GM21825 (cell line): ENCODE measurements around the gene LSM7.

Experiments used
- ATAC-seq: cut with Tn5 transposase; IDR thresholded peaks from one replicate; pipeline ENCODE4 v1.9.1; 2021; ENCODE audit warnings: mild to moderate bottlenecking, moderate library complexity; ENCODE audit not compliant: unreplicated experiment

The LSM7 gene

DNA sequence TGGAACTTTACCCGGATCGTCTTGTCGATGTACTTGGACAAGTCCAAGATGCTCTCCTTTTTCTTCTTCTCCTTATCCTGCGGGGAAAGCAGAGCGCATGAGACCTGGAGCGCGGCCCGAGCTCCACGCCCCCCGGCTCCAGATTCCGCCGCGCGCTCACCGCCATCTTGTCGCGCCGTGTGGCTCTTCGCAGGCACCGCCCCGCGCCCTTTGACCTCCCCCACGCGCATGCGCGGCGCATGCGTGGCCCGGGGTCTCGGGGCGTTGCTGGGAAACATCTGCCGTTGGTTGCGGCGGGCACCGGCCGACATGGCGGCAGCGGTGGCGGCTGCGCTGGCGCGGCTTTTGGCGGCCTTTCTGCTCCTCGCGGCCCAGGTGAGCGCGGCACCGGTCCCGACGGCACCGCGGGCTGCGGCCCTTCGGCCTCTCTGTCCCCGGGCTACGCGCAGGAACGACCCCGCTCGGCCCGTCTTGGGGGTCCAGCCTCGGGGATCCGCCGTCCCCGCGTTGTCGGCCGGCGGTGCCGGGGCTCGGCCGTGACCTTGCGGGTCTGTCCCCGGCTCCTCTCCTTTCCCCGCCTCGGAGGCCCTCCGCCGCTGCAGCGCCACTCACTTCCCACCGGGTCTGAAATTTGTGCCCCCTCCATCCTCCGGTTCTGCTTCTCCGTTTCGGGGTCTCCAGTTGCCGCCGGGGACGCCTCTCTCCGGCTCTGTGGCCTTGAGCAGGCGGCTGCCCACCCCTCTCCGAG lies at the start of gene LSM7, which contains the start of gene SPPL2B:
TSS of gene LSM7 (minus strand) at position 186 of the 748 bp plus-strand sequence. CDS start at position 166, 20 bp downstream.
TSS of gene SPPL2B (plus strand) at position 284 of the 748 bp plus-strand sequence. CDS start at position 310, 26 bp downstream.
- peak; percentile 55 for ATAC-seq

DNA sequence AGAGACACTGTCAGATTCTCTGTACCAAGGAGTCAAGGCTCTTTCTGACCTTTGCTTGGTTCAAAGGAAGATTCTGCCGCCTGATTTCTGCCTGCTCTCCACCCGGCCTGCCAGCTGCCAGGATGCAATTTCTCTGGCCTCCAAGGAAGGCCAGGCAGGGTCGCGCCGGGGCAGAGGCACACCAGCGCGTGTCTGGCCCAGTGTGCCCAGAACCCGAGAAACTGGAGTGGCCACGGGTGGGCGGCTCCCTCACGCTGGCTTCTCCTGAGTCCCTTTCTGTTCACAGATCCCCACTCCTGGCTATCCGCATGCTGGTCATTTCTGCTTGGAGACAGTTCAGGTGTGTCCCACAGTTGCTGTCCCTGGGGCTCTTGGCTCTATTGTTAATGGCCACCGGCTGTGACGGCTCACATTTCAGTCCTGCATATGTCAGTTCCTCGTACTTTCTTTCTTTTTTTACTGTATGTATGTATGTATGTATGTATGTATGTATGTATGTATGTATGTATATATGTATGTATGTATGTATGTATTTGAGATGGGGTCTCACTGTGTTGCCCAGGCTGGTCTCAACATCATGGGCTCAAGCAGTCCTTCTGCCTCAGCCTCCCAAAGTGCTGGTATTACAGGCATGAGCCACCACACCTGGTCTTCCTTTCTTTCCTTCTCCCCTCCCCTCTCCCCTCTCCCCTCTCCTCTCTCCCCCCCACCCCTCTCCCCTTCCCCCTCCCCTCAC lies 48.6 kb upstream of the LSM7 start:
- no peak for ATAC-seq

DNA sequence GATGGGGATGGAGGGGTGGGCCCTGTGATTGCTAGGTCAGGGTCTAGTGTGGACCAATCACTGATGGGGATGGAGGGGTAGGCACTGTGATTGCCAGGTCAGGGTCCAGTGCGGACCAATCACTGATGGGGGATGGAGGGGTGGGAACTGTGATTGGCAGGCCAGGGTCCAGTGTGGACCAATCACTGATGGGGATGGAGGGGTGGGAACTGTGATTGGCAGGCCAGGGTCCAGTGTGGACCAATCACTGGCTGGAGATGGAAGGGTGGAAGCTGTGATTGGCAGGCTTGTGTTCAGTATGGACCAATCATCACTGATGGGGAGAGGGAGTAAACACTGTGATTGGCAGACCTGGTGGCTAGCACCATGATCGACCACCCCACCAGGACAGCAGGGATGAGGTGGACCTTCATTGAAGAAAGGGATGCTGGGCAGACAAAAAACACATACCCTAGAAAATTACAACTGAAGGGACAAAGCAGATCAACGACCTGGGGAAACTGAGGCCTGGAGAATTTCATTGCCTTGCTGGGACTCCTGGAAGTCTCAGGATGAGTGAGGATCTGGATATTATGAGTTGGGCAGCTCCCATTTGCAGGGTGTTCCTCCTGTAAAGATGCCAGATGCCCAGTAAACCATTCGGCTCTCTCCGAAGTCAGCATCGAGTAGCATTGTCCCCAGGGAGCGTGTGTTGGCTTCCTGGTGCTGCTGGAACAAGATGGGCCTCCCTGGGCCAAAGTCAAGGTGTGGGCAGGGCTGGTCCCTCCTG lies 47.2 kb upstream of the LSM7 start:
- ATAC-seq: no peak

DNA sequence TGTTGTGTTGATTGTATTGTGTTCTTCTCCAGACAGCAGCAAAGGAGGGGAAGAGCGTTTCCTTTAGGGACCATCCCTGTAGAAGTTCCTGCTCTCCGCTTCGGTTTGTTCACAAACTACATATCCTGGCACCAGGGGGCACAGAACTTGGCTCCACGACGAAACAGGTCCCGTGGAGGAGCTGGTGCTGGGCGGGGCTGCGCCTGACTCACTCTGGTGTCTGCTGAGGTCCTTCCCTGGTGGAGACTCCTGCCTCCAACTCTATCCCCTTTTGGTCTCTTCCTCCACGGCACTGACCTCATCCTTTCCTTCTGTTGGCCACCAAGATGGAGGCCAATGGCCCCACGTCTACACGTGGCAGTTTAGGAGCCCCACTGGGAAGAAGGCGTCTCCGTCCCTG lies 46.4 kb upstream of the LSM7 start:
- ATAC-seq: no peak

DNA sequence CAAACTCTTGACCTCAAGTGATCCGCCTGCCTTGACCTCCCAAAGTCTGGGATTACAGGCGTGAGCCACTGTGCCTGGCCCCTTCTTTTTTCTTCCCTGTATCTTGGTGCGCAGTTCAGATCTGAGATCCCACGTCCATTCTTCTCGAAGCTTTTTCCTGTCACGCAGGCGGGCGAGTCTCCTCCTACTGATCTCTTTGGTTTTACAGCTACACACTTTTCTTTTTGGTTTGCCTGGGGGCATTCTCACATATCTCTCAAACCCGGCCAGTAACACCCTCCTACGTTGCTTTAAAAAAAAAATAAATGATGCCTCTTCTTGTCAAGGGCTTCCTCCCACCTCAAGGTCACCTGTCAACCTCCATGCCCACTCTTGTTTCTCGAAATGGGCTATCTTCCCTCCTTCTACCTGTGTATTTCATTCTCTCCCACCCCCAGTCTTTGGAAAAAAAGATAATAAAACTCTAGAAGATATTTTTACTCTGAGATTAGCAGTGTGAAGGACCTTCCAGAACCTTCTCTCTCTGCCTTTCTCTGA lies 43.8 kb upstream of the LSM7 start:
- ATAC-seq: no peak

DNA sequence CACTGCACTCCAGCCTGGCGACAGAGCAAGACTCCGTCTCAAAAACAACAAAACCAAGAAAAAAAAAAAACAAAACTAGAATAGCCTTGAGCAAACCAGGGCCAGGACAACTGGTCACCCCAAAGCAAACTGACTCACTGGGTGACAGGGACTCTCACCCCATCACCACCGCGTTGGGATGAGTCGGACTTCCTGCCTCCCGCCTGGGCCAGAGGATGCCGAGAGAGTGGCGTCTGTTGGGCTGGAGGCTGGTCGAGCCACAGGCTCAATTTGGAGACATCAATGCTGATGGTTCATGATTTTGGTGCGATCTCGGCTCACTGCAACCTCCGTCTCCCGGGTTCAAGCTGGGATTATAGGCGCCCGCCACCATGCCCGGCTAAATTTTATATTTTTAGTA lies 43.3 kb upstream of the LSM7 start:
- no peak for ATAC-seq

DNA sequence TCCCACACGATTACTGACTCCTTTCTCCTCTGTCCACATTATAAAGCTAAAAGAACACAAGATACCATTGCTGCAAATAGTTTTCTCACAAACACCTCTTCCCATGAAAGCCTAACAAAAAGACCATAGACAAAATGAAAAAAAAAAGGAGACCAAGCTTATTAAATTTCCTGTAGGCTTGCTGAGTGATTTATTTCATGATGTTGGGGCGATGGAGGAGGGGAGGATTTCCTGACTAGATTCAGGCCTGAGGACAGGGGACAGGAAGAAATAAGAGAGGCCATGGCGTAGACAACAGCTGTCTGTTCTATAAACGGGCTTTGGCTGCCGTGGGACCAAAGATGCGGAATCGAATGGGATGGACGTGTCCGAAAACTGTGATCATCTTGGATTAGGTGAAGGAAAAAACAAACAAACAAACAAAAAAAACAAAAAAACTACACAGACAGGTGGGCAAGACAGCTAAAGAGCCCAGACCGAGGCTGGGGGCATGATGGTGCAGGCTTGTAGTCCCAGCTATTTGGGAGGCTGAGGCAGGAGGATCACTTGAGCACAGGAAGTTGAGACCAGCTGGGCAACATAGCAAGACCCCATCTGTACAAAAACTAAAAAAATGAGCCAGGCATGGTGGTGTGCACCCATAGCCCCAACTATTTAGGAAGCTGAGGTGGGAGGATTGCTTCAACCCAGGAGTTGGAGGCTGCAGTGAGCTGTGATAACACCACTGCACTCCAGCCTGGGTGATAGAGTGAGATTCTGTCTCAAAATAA lies 37.0 kb upstream of the LSM7 start:
- no peak for ATAC-seq

DNA sequence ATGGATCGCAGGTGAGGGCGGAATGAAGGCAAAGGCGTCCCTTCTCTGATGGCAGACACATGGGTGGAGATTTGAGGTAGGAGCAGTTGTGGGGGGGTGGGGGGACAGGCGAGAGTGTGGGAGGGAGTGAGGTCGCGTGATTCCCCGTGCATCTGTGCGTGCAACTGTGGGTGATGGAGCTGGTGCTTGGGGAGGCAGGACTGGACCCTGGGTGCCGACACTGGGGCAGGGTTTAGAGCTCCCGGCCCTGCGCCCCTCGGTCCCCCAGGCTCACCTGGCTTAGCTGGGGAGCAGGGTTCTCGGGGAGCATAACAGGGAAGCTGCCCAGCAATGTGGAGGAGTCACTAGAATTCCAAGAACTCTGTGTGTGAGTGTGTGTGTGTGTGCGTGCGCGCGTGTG lies 35.0 kb upstream of the LSM7 start:
- no peak for ATAC-seq

DNA sequence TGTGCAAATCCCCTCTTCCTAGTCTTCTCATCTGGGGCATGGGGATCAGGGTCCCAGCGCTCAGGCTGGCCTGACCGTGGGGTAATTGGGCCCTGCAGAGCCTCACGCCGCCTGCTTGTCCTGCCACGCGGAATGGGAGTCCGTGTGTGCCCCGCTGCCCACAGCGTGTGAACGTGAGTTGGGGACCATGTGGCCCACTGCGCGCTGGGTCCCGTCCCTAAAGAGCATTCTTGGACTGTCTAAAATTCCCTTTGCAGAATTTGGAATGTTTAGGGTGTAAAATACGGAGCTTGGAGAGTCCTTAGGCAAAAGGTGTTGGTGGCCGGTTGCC lies 34.5 kb upstream of the LSM7 start:
- no peak for ATAC-seq

DNA sequence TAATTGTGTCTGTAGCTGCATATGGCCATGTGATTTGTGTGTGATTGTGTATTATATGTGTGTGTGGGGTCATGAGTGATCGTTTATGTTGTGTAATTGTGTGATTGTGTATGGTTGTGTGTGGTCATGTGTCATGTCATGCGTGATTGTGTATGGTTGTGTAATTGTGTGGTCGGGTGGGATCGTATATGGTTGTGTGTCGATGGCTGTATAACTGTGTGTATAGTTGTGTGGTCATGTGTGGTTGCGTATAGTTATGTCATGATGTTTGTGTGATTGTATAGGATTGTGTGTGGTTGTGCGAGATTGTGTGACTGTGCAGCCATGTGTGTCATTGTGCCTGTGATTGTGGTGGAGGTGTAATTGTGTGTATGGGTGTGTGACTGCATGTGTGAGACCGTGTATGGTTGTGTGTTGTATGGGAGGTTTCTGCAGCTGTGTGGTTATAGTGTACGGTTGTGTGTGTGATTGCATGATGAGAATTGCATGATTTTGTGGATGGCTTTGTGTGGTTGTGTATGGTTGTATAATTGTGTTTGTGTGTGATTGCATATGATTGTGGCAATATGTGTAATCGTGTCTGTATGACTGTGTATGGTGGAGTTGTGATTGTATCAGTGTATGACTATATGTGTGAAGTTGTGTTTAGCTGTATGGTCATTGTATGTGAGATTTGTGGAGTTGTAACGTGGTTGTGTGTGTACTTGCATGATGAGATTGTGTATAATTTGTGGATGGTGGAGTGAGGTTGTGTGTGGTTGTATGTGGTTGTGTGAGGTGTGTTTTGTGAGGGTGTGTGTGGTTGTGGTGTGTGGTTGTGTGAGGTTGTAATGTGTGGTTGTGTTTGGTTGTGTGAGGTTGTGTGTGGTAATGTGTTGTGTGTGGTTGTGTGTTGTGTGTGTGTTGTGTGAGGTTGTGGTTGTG lies 33.9 kb upstream of the LSM7 start:
- ATAC-seq: no peak

DNA sequence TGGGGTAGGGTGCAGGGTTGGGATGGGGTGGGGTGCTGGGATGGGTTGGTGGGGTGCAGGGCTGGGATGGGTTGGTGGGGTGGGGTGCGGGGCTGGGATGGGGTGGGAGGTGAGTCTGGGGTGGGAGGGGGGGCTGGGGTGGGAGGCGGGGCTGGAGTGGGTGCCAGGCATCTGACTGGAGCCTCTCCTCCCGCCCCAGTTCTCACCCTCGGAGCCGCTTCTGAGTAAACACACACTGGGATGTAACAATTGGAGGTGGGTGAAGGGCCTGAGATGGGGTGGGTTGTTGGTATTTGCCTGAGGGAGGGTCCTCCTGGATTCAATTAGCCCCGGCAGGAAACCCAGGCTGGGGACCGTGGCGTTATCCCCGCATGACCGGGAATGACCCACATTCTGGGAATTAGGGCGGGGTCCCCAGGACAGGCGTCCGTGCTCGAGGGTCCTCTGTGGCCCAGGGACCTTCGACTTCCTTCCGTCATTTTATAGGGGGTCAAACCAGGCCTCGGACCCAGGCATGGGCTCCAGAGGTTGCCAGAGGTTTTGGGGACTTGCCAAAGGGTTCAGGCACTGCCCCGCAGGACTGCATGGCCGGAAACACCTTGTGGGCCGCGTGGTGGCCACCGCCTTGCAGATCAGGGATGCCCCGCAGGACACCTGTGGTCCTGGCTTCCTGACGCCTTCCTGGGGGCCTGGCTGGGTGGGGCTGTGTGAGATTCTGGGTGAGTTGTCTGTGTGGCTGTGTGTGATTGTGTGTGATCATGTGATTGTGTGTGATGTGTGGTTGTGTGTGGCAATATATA lies 33.1 kb upstream of the LSM7 start:
- no peak for ATAC-seq

DNA sequence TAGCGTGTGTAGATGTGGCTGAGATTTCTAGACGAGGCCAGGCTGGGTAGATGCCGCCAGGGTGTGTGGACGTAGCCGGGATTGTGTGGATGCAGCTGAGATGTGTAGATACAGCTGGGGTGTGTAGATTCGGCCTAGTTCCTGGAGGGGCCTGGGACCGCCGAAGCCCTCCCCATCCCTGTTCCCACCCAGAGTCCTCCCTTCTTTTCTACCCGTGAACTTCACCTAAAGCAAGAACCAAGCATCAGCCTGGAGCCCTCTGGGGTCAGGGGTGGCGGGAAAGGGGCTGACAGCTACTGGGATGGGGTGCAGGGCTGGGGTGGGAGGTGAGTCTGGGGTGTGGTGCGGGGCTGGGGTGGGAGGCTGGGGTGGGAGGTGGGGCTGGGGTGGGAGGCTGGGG lies 32.4 kb upstream of the LSM7 start:
- ATAC-seq: no peak

DNA sequence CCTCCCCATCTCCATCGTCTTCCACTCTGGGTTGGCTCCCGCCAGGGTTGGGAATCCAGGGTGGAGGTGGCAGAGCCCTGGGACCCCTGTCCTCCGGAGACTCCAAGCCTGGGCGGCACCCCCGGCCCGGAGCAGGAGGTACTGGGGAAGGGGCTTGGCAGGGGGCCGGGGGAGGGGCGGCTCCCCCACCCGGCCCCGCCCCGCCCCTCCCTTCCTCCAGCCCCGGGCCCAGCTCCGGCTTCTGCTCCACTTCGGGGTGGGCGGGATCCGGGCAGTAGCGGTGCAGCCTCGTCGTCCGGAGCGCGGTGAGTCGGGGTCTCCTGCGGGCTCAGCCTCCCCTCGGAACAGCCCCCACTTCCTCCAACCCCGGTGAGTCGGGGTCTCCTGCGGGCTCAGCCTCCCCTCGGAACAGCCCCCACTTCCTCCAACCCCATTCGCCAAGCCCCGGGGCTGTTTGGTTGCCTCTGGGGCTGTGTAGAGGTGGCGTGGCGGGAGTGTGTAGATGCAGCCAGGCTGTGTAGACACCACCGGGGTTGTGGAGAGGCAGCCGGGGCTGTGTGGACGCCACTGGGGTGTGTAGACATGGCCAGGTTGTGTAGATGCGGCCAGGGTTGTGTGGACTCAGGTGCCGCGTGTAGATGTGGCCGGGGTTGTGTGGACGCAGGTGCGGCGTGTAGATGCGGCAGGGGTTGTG lies 31.8 kb upstream of the LSM7 start, which contains the start of gene TMPRSS9:
TSS of gene TMPRSS9 (plus strand) at position 274 of the 694 bp plus-strand sequence. CDS start 29,521 bp downstream, outside the sequence.
- no peak for ATAC-seq

DNA sequence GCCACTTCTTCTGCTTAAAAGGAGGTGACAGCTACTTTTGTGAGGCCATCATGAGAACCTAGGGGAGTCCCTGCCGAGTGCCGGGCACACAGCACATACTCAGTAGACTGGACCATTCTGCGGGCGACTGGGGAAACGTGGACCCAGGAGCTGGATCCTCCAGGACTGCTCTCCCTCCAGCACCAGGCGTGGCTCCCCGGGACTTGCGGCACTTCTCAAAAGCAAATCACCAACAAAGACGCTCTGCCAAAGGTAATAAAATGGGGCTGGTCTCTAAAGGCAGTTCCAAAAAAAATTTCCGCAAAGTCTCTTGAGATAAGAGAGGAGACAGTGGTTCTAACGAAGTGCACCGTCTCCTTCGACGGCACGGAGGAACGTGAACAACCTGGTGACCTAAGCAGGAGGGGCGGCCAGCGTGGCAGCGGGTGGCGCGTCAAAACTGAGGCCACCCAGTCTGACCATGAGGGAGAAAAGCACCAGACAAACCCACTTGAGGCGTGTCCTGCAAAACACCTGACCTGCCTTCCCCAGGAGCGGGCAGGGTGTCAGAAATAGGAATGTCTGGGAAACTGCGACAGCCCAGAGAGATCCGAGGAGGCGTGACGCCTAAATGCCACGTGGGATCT lies 30.3 kb upstream of the LSM7 start:
- ATAC-seq: no peak

DNA sequence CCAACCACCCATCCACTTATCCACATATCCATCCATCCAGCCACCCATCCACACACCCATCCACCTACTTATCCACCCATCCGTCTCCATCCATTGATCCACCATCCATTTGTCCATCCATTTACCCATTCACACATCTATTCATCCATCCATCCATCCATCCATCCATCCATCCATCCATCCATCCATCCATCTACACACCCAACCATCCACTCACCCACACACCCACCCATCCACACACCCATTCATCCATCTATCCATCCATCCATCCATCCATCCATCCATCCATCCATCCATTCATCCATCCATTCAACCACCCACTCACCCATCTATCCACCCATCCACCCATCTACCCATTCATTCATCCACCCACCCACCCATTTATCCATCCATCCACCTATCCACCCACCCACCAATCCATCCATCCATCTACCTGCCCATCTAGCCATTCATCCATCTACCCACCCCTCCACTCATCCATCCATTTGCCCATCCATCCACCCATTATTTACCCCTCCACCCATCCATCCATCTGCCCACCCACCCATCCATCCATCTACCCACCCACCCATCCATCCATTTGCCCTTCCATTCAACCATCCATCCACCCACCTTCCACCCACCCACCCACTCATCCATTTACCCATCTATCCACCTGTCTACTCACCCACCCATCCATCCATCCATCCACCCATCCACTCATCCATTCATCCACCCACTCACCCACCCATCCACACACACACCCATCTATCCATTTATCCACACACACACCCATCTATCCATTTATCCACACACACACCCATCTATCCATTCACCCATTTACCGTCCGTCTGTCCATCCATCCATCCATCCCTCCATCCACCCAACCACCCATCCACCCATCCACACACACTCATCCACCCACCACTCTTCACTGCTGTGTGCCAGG lies 29.2 kb upstream of the LSM7 start:
- no peak for ATAC-seq

DNA sequence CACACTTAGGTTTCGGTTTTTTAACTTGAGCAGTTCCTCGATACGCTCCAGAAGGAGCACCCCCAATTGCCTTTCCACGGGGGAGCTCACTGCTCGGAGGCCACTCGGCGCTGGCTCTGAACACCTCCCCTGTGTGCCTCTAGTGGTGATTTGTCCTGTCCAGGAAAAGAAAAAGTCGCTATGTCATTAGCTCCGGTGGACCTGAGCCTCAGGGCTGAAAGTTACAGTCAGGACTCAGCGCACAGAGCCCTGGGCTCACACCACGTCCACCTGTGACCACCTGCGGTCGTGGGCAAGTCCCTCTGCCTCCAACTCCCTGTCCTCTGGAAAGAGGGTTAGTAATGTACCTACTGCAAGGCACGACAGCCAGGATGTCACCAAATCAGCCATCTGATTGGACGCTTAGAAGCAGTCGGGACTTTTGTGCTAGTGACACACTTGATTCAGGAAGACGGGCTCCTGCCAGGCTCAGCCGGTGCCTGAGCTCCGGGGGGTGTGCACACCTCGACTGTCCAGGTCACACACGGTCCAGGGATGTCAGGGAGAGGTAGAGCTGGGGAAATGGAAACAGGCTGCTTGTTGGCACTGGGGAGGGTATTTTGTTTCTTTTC lies 27.8 kb upstream of the LSM7 start:
- ATAC-seq: no peak
